Testis (tissue), 2 donors: ENCODE data around the gene GPR157.

Experiments used
- POLR2A ChIP-seq: fragments of 450-650 bp; IDR thresholded peaks from one replicate; pipeline ENCODE4 v1.6.1; 2017; ENCODE audit warnings: antibody characterized with exemption, mild to moderate bottlenecking, moderate library complexity
- TF ChIP-seq, protein P1 (sequence below), 3 experiments: fragments of 450-650 bp in 2 of 3; fragments of 200-600 bp in 1 of 3; sonication (generic) in 1 of 3; IDR thresholded peaks; one replicate each; pipeline ENCODE4 v1.5.1; 2016 to 2019; ENCODE audit warnings: antibody characterized with exemption in 3 of 3, mild to moderate bottlenecking in 2 of 3, moderate library complexity in 1 of 3

DNA sequence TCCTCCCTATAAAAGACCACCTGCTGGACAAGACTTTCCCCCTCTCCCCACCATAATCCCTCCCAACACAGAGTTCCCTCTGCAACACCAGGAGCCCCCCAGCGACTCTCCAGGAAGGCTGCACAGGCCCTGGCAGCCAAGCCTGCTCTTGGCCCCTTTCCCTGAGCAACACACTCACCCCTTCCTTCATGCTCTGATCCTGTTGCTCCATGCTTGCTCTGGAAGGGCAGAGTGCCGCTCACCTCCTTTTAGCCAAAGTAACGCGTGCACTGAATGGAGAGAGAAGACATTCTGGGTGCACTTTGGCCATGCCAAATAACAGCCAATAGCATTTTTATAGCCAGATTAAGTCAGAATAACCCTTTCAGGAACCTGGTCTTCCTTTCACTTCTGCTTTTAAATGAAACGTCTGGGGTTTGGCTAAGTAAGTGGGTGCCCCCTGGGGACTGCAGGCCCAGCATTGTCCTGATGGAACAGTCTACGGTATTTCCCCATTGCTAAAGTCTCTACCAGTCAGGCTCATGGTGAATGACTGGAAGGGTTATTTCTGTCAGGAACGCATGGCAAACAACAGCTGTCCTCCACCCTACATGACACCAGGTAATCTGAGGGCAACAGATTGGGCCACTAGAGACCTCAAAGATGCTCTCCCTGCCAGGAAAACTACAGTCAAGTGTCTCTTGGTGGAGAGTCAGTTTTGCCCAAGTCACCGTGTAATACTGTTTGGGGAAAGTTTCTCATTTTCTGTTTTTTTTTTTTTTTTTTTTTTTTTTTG is 59.4 kb downstream of the GPR157 start, which contains the start of gene SLC2A5:
- TF ChIP-seq, protein P1, sequence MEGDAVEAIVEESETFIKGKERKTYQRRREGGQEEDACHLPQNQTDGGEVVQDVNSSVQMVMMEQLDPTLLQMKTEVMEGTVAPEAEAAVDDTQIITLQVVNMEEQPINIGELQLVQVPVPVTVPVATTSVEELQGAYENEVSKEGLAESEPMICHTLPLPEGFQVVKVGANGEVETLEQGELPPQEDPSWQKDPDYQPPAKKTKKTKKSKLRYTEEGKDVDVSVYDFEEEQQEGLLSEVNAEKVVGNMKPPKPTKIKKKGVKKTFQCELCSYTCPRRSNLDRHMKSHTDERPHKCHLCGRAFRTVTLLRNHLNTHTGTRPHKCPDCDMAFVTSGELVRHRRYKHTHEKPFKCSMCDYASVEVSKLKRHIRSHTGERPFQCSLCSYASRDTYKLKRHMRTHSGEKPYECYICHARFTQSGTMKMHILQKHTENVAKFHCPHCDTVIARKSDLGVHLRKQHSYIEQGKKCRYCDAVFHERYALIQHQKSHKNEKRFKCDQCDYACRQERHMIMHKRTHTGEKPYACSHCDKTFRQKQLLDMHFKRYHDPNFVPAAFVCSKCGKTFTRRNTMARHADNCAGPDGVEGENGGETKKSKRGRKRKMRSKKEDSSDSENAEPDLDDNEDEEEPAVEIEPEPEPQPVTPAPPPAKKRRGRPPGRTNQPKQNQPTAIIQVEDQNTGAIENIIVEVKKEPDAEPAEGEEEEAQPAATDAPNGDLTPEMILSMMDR (IDR thresholded peaks at IDR 0.05) = no peak
- TF ChIP-seq POLR2A = no peak
